HepG2 (cell line): ENCODE data around the gene HSDL2. TPM values are rescaled to one million over a fixed set of nuclear protein-coding genes. Genes with fewer than 3 reads are reported as not detected.

Experiments used
- ATAD3A ChIP-seq: sonication (generic); formaldehyde crosslinking; IDR thresholded peaks from 2 replicates; pipeline ENCODE4 v1.4.0; 2020; ENCODE audit warnings: missing genetic modification reagents
- CHD2 ChIP-seq: IDR thresholded peaks from 2 replicates; pipeline ENCODE4 v1.6.1; 2011; ENCODE audit warnings: low read depth, low read length, improper control_type of control experiment
- EED ChIP-seq: sonication (generic); formaldehyde crosslinking; IDR thresholded peaks from 2 replicates; pipeline ENCODE4 v1.5.0; 2020; ENCODE audit warnings: mild to moderate bottlenecking, missing genetic modification reagents
- HMGA1 ChIP-seq: sonication (generic); formaldehyde crosslinking; conservative IDR thresholded peaks from 2 replicates; pipeline ENCODE4 v1.4.0; 2020; ENCODE audit warnings: missing genetic modification reagents
- ISL2 ChIP-seq: sonication (generic); formaldehyde crosslinking; IDR thresholded peaks from 2 replicates; pipeline ENCODE4 v1.5.0; 2020; ENCODE audit warnings: missing genetic modification reagents
- NFE2 ChIP-seq: sonication (generic); formaldehyde crosslinking; IDR thresholded peaks from 2 replicates; pipeline ENCODE4 v1.4.0; 2020; ENCODE audit warnings: missing genetic modification reagents
- NR3C1 ChIP-seq: sonication (generic); formaldehyde crosslinking; IDR thresholded peaks from 2 replicates; pipeline ENCODE4 v1.4.0; 2020; ENCODE audit warnings: missing genetic modification reagents
- SP2 ChIP-seq: sonication (generic); formaldehyde crosslinking; IDR thresholded peaks from 2 replicates; pipeline ENCODE4 v1.5.1; 2020; ENCODE audit warnings: mild to moderate bottlenecking, missing genetic modification reagents
- ZNF143 ChIP-seq: sonication (generic); formaldehyde crosslinking; IDR thresholded peaks from 2 replicates; pipeline ENCODE4 v1.4.0; 2020; ENCODE audit warnings: missing genetic modification reagents
- ZNF207 ChIP-seq: fragments of 450-650 bp; IDR thresholded peaks from 2 replicates; pipeline ENCODE4 v1.6.1; 2016; ENCODE audit warnings: antibody characterized with exemption, borderline replicate concordance
- ZNF431 ChIP-seq: sonication (generic); formaldehyde crosslinking; IDR thresholded peaks from 2 replicates; pipeline ENCODE4 v1.9.0; 2022; ENCODE audit warnings: missing genetic modification reagents, low read depth, mild to moderate bottlenecking, borderline replicate concordance
- ZNF660 ChIP-seq: sonication (generic); formaldehyde crosslinking; IDR thresholded peaks from 2 replicates; pipeline ENCODE4 v1.5.1; 2020; ENCODE audit warnings: mild to moderate bottlenecking, low read depth, missing genetic modification reagents, borderline replicate concordance
- ZNF678 ChIP-seq: sonication (generic); formaldehyde crosslinking; IDR thresholded peaks from 2 replicates; pipeline ENCODE4 v1.4.0; 2020; ENCODE audit warnings: mild to moderate bottlenecking, missing genetic modification reagents
- ZNF788 ChIP-seq: sonication (generic); formaldehyde crosslinking; IDR thresholded peaks from 2 replicates; pipeline ENCODE4 v1.5.0; 2020; ENCODE audit warnings: mild to moderate bottlenecking, missing genetic modification reagents, borderline replicate concordance
- polyA plus RNA-seq, 8 experiments: library from polyadenylated mRNA; depleted of rRNA in 3 of 8; stranded (reverse) in 7 of 8; unstranded in 1 of 8; fragments of >200 nt; fragmentation: Illumina TruSeq in 4 of 8; extraction: Trizol in 4 of 8; gene quantifications; 2 replicates each; pipeline versions ENCODE4 v1.2.1 to v1.2.3, GENCODE V29; 2011 to 2016; ENCODE audit warnings: low read depth in 4 of 8, missing spikeins in 1 of 8, mixed read lengths in 1 of 8; ENCODE audit not compliant: insufficient read depth in 1 of 8
- total RNA-seq, 5 experiments: library from RNA; depleted of rRNA; stranded (reverse); fragments of >200 nt; fragmentation: Illumina TruSeq; extraction: Trizol; gene quantifications; 2 replicates each; pipeline ENCODE4 v1.2.3, GENCODE V29; 2016; ENCODE audit warnings: low read depth in 1 of 5
- TF ChIP-seq, protein P1 (sequence below): sonication (generic); formaldehyde crosslinking; IDR thresholded peaks from 2 replicates; pipeline ENCODE4 v1.5.0; 2020; ENCODE audit warnings: mild to moderate bottlenecking, missing genetic modification reagents
- TF ChIP-seq, protein P2 (sequence below): sonication (generic); formaldehyde crosslinking; IDR thresholded peaks from 2 replicates; pipeline ENCODE4 v1.4.0; 2020; ENCODE audit warnings: mild to moderate bottlenecking, low read depth, missing genetic modification reagents
- TF ChIP-seq, protein P3 (sequence below): sonication (generic); formaldehyde crosslinking; conservative IDR thresholded peaks from 2 replicates; pipeline ENCODE4 v1.8.0; 2022; ENCODE audit warnings: mild to moderate bottlenecking, moderate library complexity, missing genetic modification reagents
- TF ChIP-seq, protein P4 (sequence below): sonication (generic); formaldehyde crosslinking; IDR thresholded peaks from 2 replicates; pipeline ENCODE4 v1.4.0; 2020; ENCODE audit warnings: missing genetic modification reagents
- TF ChIP-seq, protein P5 (sequence below): sonication (generic); formaldehyde crosslinking; IDR thresholded peaks from 2 replicates; pipeline ENCODE4 v1.8.1; 2023; ENCODE audit warnings: mild to moderate bottlenecking, moderate library complexity, missing genetic modification reagents
- TF ChIP-seq, protein P6 (sequence below): sonication (generic); formaldehyde crosslinking; IDR thresholded peaks from 2 replicates; pipeline ENCODE4 v1.9.0; 2022; ENCODE audit warnings: missing genetic modification reagents, mild to moderate bottlenecking, borderline replicate concordance

The HSDL2 gene
- total and polyA plus RNA-seq, 2 of the 13 experiments (the other 11 are each of a cell fraction or from before 2014, with no cell fraction given), result 55.3 to 80.2 TPM

DNA sequence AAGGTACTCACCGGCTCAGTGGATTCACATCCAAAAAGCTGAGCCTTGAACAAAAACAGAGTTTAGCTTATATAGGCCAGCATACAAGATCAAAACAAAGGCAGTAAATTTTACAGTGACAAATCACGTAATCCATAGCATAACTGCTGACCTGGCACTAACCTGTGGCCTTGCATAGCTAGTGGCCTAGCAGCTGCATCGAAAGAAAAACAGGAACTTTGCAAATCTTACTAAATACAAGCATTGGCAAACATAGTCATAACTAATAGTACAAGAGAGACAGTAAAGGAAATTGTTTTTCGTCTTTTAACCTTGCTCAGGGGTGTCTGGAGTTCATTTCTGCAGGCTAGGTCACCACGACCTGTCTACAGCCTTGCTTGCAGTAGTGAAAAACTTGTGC lies 4.8 kb downstream of the HSDL2 start (continued):
- TF ChIP-seq, protein P1, sequence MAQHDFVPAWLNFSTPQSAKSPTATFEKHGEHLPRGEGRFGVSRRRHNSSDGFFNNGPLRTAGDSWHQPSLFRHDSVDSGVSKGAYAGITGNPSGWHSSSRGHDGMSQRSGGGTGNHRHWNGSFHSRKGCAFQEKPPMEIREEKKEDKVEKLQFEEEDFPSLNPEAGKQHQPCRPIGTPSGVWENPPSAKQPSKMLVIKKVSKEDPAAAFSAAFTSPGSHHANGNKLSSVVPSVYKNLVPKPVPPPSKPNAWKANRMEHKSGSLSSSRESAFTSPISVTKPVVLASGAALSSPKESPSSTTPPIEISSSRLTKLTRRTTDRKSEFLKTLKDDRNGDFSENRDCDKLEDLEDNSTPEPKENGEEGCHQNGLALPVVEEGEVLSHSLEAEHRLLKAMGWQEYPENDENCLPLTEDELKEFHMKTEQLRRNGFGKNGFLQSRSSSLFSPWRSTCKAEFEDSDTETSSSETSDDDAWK, result no peak
- TF ChIP-seq ZNF788 (CRISPR knock-in tag) (no peak), ATAD3A (no peak), ZNF431 (no peak), EED (CRISPR knock-in tag) (no peak), CHD2 (no peak), ZNF660 (no peak), ZNF143 (no peak), ISL2 (CRISPR knock-in tag) (0 out of 2 replicates have a peak, but pooled peaks have one; percentile 22), NR3C1 (no peak), SP2 (CRISPR knock-in tag) (no peak), ZNF207 (no peak), NFE2 (no peak), HMGA1 (CRISPR knock-in tag) (no peak), ZNF678 (CRISPR knock-in tag) (no peak)
- TF ChIP-seq, protein P2, sequence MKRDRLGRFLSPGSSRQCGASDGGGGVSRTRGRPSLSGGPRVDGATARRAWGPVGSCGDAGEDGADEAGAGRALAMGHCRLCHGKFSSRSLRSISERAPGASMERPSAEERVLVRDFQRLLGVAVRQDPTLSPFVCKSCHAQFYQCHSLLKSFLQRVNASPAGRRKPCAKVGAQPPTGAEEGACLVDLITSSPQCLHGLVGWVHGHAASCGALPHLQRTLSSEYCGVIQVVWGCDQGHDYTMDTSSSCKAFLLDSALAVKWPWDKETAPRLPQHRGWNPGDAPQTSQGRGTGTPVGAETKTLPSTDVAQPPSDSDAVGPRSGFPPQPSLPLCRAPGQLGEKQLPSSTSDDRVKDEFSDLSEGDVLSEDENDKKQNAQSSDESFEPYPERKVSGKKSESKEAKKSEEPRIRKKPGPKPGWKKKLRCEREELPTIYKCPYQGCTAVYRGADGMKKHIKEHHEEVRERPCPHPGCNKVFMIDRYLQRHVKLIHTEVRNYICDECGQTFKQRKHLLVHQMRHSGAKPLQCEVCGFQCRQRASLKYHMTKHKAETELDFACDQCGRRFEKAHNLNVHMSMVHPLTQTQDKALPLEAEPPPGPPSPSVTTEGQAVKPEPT (CRISPR knock-in tag), result no peak
- TF ChIP-seq, protein P3, sequence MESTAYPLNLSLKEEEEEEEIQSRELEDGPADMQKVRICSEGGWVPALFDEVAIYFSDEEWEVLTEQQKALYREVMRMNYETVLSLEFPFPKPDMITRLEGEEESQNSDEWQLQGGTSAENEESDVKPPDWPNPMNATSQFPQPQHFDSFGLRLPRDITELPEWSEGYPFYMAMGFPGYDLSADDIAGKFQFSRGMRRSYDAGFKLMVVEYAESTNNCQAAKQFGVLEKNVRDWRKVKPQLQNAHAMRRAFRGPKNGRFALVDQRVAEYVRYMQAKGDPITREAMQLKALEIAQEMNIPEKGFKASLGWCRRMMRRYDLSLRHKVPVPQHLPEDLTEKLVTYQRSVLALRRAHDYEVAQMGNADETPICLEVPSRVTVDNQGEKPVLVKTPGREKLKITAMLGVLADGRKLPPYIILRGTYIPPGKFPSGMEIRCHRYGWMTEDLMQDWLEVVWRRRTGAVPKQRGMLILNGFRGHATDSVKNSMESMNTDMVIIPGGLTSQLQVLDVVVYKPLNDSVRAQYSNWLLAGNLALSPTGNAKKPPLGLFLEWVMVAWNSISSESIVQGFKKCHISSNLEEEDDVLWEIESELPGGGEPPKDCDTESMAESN, result no peak
- TF ChIP-seq, protein P4, sequence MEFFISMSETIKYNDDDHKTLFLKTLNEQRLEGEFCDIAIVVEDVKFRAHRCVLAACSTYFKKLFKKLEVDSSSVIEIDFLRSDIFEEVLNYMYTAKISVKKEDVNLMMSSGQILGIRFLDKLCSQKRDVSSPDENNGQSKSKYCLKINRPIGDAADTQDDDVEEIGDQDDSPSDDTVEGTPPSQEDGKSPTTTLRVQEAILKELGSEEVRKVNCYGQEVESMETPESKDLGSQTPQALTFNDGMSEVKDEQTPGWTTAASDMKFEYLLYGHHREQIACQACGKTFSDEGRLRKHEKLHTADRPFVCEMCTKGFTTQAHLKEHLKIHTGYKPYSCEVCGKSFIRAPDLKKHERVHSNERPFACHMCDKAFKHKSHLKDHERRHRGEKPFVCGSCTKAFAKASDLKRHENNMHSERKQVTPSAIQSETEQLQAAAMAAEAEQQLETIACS, result no peak
- TF ChIP-seq, protein P5, sequence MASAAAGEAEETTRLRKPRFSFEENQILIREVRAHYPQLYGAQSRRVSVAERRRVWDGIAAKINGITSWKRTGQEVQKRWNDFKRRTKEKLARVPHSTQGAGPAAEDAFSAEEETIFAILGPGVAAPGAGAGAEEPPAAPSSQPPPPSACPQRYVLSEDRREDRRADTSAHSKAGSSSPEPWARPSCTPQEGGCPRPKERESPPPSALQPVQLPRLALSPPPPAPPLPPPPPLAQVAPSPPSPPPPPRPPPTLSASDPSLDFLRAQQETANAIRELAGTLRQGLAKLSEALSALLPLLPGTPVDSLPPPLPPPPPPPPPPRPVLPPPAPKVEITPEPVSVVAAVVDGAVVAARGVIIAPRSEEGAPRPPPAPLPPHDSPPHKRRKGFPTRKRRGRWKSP (CRISPR knock-in tag), result no peak
- TF ChIP-seq, protein P6, sequence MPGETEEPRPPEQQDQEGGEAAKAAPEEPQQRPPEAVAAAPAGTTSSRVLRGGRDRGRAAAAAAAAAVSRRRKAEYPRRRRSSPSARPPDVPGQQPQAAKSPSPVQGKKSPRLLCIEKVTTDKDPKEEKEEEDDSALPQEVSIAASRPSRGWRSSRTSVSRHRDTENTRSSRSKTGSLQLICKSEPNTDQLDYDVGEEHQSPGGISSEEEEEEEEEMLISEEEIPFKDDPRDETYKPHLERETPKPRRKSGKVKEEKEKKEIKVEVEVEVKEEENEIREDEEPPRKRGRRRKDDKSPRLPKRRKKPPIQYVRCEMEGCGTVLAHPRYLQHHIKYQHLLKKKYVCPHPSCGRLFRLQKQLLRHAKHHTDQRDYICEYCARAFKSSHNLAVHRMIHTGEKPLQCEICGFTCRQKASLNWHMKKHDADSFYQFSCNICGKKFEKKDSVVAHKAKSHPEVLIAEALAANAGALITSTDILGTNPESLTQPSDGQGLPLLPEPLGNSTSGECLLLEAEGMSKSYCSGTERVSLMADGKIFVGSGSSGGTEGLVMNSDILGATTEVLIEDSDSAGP (CRISPR knock-in tag), result no peak
